Uterus (tissue), 4 donors: ENCODE data around the gene SLC17A9. TPM values are rescaled to one million over a fixed set of nuclear protein-coding genes. Genes with fewer than 3 reads are reported as not detected.

Source experiments
- DNase-seq, 2 donors: peaks; one replicate each; pipeline ENCODE4 v3.0.0-alpha.2; 2019 to 2020
- H3K27ac ChIP-seq, 2 donors: fragments of 200-600 bp; sonication (generic); 1 replicate in 1 of 2; 2 replicates in 1 of 2; pipeline ENCODE4 v1.5.1; 2016 to 2018
- H3K27me3 ChIP-seq, 2 donors: fragments of 200-600 bp; sonication (generic); one replicate each; pipeline ENCODE4 v1.5.1; 2018 to 2019; ENCODE audit warnings: control low read depth in 1 of 2
- H3K36me3 ChIP-seq, 2 donors: fragments of 200-600 bp; sonication (generic); one replicate each; pipeline ENCODE4 v1.5.1; 2019; ENCODE audit warnings: control low read depth in 1 of 2
- H3K4me1 ChIP-seq, 2 donors: fragments of 200-600 bp; sonication (generic); one replicate each; pipeline ENCODE4 v1.5.1; 2018 to 2019; ENCODE audit warnings: control low read depth in 1 of 2
- H3K4me3 ChIP-seq, 2 donors: fragments of 200-600 bp; sonication (generic); 1 replicate in 1 of 2; 2 replicates in 1 of 2; pipeline ENCODE4 v1.5.1; 2018 to 2019; ENCODE audit warnings: mild to moderate bottlenecking in 1 of 2
- H3K9me3 ChIP-seq, 2 donors: fragments of 200-600 bp; sonication (generic); one replicate each; pipeline ENCODE4 v1.5.1; 2019; ENCODE audit warnings: control low read depth in 1 of 2
- POLR2A ChIP-seq, 2 donors: fragments of 450-650 bp; IDR thresholded peaks; one replicate each; pipeline ENCODE4 v1.6.1; 2016; ENCODE audit warnings: antibody characterized with exemption in 2 of 2, mild to moderate bottlenecking in 1 of 2, moderate library complexity in 1 of 2
- intact Hi-C: fragments of 100-400 bp; cut with DNase I; formaldehyde crosslinking; loops from one replicate; pipeline ENCODE4 v1.15.1; 2023; ENCODE audit warnings: low total_unique reads
- total RNA-seq, 4 donors: library from RNA; depleted of rRNA in 3 of 4; stranded (reverse); fragments of >200 nt in 3 of 4; gene quantifications; one replicate each; pipeline versions ENCODE4 v1.1.0 to v1.2.4, GENCODE V29; 2014 to 2023
- TF ChIP-seq, protein P1 (sequence below), 4 experiments: fragments of 200-600 bp in 2 of 4; fragments of 450-650 bp in 2 of 4; sonication (generic) in 2 of 4; IDR thresholded peaks; one replicate each; pipeline ENCODE4 v1.5.1; 2016 to 2019; ENCODE audit warnings: antibody characterized with exemption in 4 of 4, mild to moderate bottlenecking in 2 of 4, moderate library complexity in 1 of 4
- donor health status: DM: yes; HTN: yes; CAD: no.

SLC17A9 gene
- total RNA-seq, 4 donors from 2014 or later = 0.26 to 5.4 (median 1.6) TPM; not detected in 1

DNA sequence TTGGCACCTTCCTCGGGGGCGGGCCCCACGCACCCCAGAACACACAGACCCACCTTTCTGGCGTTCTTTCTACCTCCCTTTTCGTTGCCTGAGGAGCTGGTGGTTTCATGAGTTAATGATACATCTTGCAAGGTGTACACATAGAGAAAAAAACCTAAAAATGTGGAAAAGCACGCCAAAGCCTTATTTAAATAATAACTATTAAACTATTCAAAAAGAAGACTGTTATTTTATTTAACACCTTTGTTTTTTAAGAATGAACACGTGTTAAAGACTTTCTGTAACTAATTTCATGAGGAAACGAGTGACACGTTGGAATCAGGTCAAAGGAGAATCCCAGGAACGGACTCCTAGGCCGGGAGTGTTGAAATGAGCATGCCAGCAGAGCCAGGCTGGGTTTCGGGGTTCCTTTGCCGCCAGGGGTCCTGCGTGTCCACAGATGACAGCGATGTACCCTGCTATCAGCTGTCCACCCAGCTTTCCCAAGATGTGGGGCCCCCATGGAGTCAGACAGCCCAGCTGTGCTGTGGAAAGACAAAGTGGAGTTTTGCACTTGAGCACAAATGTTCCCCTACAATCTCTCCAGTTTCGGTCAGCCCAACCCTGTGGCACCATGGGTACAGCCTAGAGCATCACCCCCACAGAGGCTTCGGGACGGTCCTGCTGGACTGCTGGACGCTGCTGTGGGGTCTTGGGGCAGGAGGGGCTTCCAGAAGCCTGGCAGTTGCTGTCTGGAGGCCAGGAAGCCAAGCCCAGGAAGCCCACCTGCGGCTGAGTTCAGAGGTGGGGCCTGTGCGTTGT, 16.1 kb downstream of the SLC17A9 start:
- peaks cover 4 to 16% of the 10 kb centered on the region in 2 donors for H3K27me3 ChIP-seq
- intact Hi-C loops = no loop called here
- no peak overlapping the region for H3K27ac ChIP-seq
- H3K4me1 ChIP-seq = no peaks in the 10 kb centered on the region
- no peaks in the 10 kb centered on the region for H3K9me3 ChIP-seq
- TF ChIP-seq POLR2A (IDR thresholded peaks at IDR 0.05) = no peak
- TF ChIP-seq, protein P1, sequence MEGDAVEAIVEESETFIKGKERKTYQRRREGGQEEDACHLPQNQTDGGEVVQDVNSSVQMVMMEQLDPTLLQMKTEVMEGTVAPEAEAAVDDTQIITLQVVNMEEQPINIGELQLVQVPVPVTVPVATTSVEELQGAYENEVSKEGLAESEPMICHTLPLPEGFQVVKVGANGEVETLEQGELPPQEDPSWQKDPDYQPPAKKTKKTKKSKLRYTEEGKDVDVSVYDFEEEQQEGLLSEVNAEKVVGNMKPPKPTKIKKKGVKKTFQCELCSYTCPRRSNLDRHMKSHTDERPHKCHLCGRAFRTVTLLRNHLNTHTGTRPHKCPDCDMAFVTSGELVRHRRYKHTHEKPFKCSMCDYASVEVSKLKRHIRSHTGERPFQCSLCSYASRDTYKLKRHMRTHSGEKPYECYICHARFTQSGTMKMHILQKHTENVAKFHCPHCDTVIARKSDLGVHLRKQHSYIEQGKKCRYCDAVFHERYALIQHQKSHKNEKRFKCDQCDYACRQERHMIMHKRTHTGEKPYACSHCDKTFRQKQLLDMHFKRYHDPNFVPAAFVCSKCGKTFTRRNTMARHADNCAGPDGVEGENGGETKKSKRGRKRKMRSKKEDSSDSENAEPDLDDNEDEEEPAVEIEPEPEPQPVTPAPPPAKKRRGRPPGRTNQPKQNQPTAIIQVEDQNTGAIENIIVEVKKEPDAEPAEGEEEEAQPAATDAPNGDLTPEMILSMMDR (IDR thresholded peaks at IDR 0.05) = no peak
- H3K36me3 ChIP-seq = no peaks in the 10 kb centered on the region
- H3K4me3 ChIP-seq = no peak overlapping the region
- DNase-seq = no peak

DNA sequence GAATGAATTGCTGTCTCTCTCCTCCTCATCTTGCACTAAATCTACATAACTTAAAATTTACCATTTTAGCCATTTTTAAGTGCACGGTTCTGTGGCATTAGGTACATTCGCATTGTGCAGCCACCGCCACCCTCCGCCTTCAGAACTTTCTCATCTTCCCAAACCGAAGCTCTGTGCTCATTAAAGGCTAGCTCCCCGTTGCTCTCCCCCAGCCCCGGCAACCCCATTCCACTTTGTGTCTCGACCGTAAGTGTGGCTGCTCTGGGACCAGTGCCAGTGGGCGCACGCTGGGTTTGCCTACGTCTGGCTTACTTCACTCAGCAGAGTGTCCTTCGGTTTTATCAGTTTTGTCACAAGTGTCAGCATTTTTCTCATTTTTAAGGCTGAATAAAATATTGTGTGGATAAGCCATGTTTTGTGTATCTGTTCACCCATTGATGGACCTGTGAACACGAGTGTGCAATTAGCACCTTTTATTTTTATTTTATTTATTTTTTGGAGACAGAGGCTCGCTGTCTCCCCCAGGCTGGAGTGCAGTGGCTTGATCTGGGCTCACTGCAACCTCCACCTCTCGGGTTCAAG, 16.8 kb downstream of the SLC17A9 start:
- intact Hi-C loops = no loop called here

DNA sequence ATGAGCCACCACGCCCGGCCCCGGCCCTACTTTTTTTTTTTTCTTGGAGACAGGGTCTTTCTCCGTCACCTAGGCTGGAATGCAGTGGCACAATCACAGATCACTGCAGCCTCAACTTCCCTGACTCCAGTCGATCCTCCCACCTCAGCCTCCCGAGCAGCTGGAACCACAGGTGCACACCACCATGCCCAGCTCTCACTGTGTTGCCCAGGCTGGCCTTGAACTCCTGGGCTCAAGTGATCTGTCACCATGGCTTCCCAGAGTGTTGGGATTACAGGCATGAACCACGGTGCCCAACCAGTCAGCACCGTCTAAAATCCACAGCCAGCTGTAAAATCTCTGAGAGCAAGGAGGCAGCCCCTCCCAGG, 17.4 kb downstream of the SLC17A9 start:
- H3K4me1 ChIP-seq = no peaks in the 10 kb centered on the region
- DNase-seq = no peak
- no peak overlapping the region for H3K4me3 ChIP-seq
- H3K27ac ChIP-seq = no peak overlapping the region
- H3K27me3 ChIP-seq = peaks cover 8 to 27% of the 10 kb centered on the region in 2 donors
- H3K9me3 ChIP-seq = no peaks in the 10 kb centered on the region
- intact Hi-C loops = no loop called here
- TF ChIP-seq, protein P1 (IDR thresholded peaks at IDR 0.05) = no peak
- TF ChIP-seq POLR2A (IDR thresholded peaks at IDR 0.05) = no peak
- no peaks in the 10 kb centered on the region for H3K36me3 ChIP-seq

More for the DNA sequence above, 16.8 kb downstream of the SLC17A9 start:
- DNase-seq = no peak
- H3K4me1 ChIP-seq = no peaks in the 10 kb centered on the region
- H3K36me3 ChIP-seq = no peaks in the 10 kb centered on the region
- peaks cover 4 to 22% of the 10 kb centered on the region in 2 donors for H3K27me3 ChIP-seq
- no peaks in the 10 kb centered on the region for H3K9me3 ChIP-seq
- H3K4me3 ChIP-seq = no peak overlapping the region
- TF ChIP-seq, protein P1 (IDR thresholded peaks at IDR 0.05) = no peak
- TF ChIP-seq POLR2A (IDR thresholded peaks at IDR 0.05) = no peak
- H3K27ac ChIP-seq = no peak overlapping the region

DNA sequence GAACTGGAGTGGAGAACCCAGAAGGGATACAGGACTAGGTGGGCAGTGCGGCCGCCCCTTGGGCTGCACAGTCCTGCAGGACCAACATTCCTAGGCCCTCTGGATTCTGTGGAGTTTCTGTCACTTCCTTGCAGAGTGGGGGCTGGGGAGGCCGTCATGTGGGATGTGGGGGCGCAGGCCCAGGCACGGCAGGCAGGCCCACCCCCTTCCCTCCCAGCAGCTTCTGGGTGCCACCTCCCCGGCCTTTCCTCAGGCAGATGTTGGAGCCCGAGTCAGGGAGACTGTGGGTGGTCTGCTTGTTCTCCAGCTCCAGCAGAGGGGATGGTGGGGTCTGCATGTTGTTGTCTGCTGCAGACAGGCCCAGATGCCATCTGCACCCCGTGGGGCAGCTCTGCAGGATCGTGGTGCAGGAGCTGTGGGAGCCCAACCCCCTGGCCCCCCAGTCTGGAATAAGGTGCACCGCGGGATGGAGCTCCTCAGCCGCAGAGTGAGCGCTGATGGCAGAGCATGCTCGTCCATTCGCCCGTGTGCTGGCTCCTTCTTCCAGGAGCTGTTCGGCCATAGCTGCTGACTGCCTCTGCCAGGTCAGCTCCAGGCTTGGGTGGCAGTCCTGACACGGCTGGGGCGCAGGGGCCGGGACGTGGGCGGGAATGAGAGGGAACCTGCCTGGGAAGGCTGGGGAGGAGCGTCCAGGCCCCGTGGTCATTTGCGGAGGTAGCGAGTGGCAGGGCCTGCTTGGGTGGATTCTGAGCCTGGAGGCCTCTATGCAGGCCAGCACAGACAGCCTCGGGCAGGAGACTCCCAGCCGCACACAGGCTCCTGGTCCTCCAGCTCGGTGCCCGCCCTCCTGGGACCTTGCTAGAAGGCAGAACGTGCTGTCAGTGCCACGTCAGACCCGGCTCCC, 18.1 kb downstream of the SLC17A9 start:
- H3K27ac ChIP-seq = no peak overlapping the region
- no peak overlapping the region for H3K4me3 ChIP-seq
- no peaks in the 10 kb centered on the region for H3K36me3 ChIP-seq
- H3K4me1 ChIP-seq = no peaks in the 10 kb centered on the region
- H3K27me3 ChIP-seq = peaks cover 8 to 33% of the 10 kb centered on the region in 2 donors
- no peak for TF ChIP-seq POLR2A (IDR thresholded peaks at IDR 0.05)
- TF ChIP-seq, protein P1 (IDR thresholded peaks at IDR 0.05) = no peak
- DNase-seq = no peak
- no peaks in the 10 kb centered on the region for H3K9me3 ChIP-seq
- intact Hi-C loops = no loop called here
